Fibroblast of lung (primary cell): ENCODE measurements around the gene DNAH8. TPM values are rescaled to one million over a fixed set of nuclear protein-coding genes. Genes with fewer than 3 reads are reported as not detected.

Experiments used
- DNase-seq, 2 donors: peaks; one replicate each; pipeline versions ENCODE4 v3.0.0 to v3.0.0-alpha.2; 2010; ENCODE audit warnings: low read depth in 2 of 2
- H2AFZ ChIP-seq: 2 replicates; pipeline ENCODE4 v1.5.1; 2012; ENCODE audit warnings: low read length, control low read depth, inconsistent platforms
- H3K27ac ChIP-seq: 2 replicates; pipeline ENCODE4 v1.5.1; 2011; ENCODE audit warnings: low read length, control low read depth; ENCODE audit not compliant: insufficient read depth
- H3K27me3 ChIP-seq: 2 replicates; pipeline ENCODE4 v1.5.1; 2011; ENCODE audit warnings: mild to moderate bottlenecking, low read length; ENCODE audit not compliant: control insufficient read depth, insufficient read depth
- H3K36me3 ChIP-seq: 2 replicates; pipeline ENCODE4 v1.5.1; 2011; ENCODE audit warnings: low read length; ENCODE audit not compliant: control insufficient read depth, insufficient read depth
- H3K4me1 ChIP-seq: 2 replicates; pipeline ENCODE4 v1.5.1; 2011; ENCODE audit warnings: low read length; ENCODE audit not compliant: control insufficient read depth, insufficient read depth; ENCODE audit errors: extremely low read depth
- H3K4me2 ChIP-seq: 2 replicates; pipeline ENCODE4 v1.5.1; 2011; ENCODE audit warnings: low read length, control low read depth; ENCODE audit not compliant: insufficient read depth; ENCODE audit errors: extremely low read depth
- H3K4me3 ChIP-seq, 4 experiments: fragments of 200-600 bp in 1 of 4; sonication (generic) in 1 of 4; replicated peaks in 1 of 4; 2 replicates each; pipeline ENCODE4 v1.5.1; 2011 to 2016; ENCODE audit warnings: low read length in 4 of 4, low read depth in 3 of 4, mild to moderate bottlenecking in 3 of 4, control low read depth in 2 of 4, inconsistent platforms in 1 of 4, mixed read lengths in 1 of 4; ENCODE audit not compliant: insufficient read depth in 1 of 4; ENCODE audit errors: control extremely low read depth in 1 of 4
- H3K79me2 ChIP-seq: 2 replicates; pipeline ENCODE4 v1.5.1; 2012; ENCODE audit warnings: mild to moderate bottlenecking, low read length, inconsistent platforms; ENCODE audit not compliant: control insufficient read depth, insufficient read depth
- H3K9ac ChIP-seq: 2 replicates; pipeline ENCODE4 v1.5.1; 2011; ENCODE audit warnings: mild to moderate bottlenecking, low read length, control low read depth; ENCODE audit not compliant: insufficient read depth
- H3K9me3 ChIP-seq: 2 replicates; pipeline ENCODE4 v1.5.1; 2012; ENCODE audit warnings: low read depth, low read length; ENCODE audit not compliant: control insufficient read depth, insufficient read depth
- H4K20me1 ChIP-seq: 2 replicates; pipeline ENCODE4 v1.5.1; 2011; ENCODE audit warnings: low read length; ENCODE audit not compliant: control insufficient read depth, insufficient read depth; ENCODE audit errors: extremely low read depth
- EZH2 ChIP-seq: IDR thresholded peaks from 2 replicates; pipeline ENCODE4 v1.5.1; 2012; ENCODE audit warnings: low read length, control low read depth, mild to moderate bottlenecking; ENCODE audit errors: missing control alignments
- polyA plus RNA-seq, 2 donors: library from polyadenylated mRNA; depleted of rRNA in 1 of 2; stranded (reverse) in 1 of 2; unstranded in 1 of 2; fragments of >200 nt; gene quantifications; 2 replicates each; pipeline ENCODE4 v1.2.1, GENCODE V29; 2011 to 2012; ENCODE audit warnings: missing spikeins in 1 of 2
- total RNA-seq: library from RNA; depleted of rRNA; stranded (reverse); fragments of >200 nt; gene quantifications from 2 replicates; pipeline ENCODE4 v1.2.1, GENCODE V29; 2014
- TF ChIP-seq, protein P1 (sequence below), 2 donors: IDR thresholded peaks in 1 of 2; conservative IDR thresholded peaks in 1 of 2; 1 replicate in 1 of 2; 2 replicates in 1 of 2; pipeline ENCODE4 v1.5.1; 2011 to 2012; ENCODE audit warnings: low read length in 2 of 2, control low read depth in 1 of 2, inconsistent platforms in 1 of 2, low read depth in 1 of 2, mild to moderate bottlenecking in 1 of 2

The DNAH8 gene
- total and polyA plus RNA-seq, 2 donors (not counting 1 experiment from before 2014, with no cell fraction given) = under 0.01 TPM; not detected in 1

DNA sequence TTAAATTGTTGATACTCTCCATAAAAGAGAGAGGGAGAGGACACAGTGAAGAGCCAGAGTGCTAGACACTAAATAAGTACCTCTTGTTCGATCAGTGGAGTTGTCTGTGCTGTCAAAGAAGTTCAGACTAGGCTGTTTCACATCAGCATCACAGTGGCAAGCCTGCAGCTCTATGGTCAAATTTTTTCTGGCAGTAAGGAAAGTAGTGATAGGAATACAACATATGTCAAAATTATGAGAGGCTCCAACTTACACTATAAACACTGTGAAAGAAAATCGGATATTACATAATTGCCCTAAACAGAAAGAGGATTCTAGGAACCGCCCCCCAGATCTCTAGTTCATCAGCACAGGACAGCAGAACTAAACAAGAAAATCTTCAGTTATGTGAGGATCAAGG lies 23.1 kb downstream of the DNAH8 start:
- peak in 1 of 2 donors; percentile 6 for DNase-seq
- Histone ChIP-seq H4K20me1 (no peaks in the 10 kb centered on the region), H3K36me3 (no peaks in the 10 kb centered on the region), H3K9ac (no peak overlapping the region), H3K27ac (no peak overlapping the region), H2AFZ (no peak overlapping the region), H3K4me3 (no peak overlapping the region), H3K79me2 (no peaks in the 10 kb centered on the region), H3K9me3 (no peaks in the 10 kb centered on the region), H3K27me3 (no peaks in the 10 kb centered on the region), H3K4me1 (no peaks in the 10 kb centered on the region), H3K4me2 (no peak overlapping the region)
- TF ChIP-seq, protein P1, sequence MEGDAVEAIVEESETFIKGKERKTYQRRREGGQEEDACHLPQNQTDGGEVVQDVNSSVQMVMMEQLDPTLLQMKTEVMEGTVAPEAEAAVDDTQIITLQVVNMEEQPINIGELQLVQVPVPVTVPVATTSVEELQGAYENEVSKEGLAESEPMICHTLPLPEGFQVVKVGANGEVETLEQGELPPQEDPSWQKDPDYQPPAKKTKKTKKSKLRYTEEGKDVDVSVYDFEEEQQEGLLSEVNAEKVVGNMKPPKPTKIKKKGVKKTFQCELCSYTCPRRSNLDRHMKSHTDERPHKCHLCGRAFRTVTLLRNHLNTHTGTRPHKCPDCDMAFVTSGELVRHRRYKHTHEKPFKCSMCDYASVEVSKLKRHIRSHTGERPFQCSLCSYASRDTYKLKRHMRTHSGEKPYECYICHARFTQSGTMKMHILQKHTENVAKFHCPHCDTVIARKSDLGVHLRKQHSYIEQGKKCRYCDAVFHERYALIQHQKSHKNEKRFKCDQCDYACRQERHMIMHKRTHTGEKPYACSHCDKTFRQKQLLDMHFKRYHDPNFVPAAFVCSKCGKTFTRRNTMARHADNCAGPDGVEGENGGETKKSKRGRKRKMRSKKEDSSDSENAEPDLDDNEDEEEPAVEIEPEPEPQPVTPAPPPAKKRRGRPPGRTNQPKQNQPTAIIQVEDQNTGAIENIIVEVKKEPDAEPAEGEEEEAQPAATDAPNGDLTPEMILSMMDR (conservative IDR thresholded peaks at IDR 0.05 in 1 of 2, IDR thresholded peaks at IDR 0.05 in 1 of 2; ENCODE audit: low read depth in 1 of 2, low read length in 2 of 2) = no peak
- TF ChIP-seq EZH2 = no peak

DNA sequence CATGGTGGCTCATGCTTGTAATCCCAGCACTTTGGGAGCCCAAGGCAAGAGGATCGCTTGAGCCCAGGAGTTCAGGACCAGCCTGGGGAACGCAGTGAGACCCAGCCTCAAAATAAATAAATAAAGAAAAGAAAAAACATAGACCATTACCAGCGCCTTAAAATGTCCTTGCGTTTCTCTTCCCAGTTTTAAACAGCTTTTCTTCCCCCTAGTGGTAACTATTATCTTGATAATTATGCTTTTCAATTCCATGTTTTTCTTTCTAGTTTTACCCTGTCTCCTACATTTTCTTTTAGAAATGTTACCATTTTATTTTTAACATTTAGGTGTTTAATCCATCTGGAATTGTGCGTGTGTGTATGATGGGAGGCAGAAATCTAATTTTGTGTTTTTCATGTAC lies 24.4 kb downstream of the DNAH8 start:
- Histone ChIP-seq H3K79me2 (no peaks in the 10 kb centered on the region), H3K36me3 (no peaks in the 10 kb centered on the region), H3K27me3 (no peaks in the 10 kb centered on the region), H3K27ac (no peak overlapping the region), H3K4me2 (no peak overlapping the region), H3K4me1 (no peaks in the 10 kb centered on the region), H3K4me3 (no peak overlapping the region), H3K9me3 (no peaks in the 10 kb centered on the region), H3K9ac (no peak overlapping the region), H4K20me1 (no peaks in the 10 kb centered on the region), H2AFZ (no peak overlapping the region)
- TF ChIP-seq, protein P1 (conservative IDR thresholded peaks at IDR 0.05 in 1 of 2, IDR thresholded peaks at IDR 0.05 in 1 of 2; ENCODE audit: low read depth in 1 of 2, low read length in 2 of 2) = peak; percentile 16 to 47
- TF ChIP-seq EZH2 = no peak
- DNase-seq = peak in 1 of 2 donors; percentile 10

DNA sequence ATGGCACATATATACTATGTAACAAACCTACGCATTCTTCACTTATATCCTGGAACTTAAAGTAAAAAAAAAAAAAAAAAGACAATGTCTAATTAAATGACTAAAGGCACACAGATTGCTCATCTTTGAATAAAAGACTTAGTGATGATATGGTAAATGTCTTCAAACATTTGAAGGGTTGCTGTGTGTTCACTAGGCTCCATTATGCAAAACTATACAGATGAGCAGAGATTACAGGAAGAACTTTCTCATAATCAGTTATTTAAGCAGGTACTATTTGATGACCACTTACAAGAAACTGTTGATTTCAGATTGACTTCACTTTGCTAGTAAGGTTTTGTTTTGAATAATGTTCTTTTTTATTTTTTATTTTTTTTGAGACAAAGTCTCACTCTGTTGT lies 34.4 kb downstream of the DNAH8 start:
- no peak for DNase-seq
- no peaks in the 10 kb centered on the region for H4K20me1 ChIP-seq
- H3K27me3 ChIP-seq = no peaks in the 10 kb centered on the region
- H3K36me3 ChIP-seq = no peaks in the 10 kb centered on the region
- no peak overlapping the region for H3K4me3 ChIP-seq
- H3K9me3 ChIP-seq = no peaks in the 10 kb centered on the region
- H3K27ac ChIP-seq = no peak overlapping the region
- no peaks in the 10 kb centered on the region for H3K79me2 ChIP-seq
- no peaks in the 10 kb centered on the region for H3K4me1 ChIP-seq
- TF ChIP-seq, protein P1 (conservative IDR thresholded peaks at IDR 0.05 in 1 of 2, IDR thresholded peaks at IDR 0.05 in 1 of 2; ENCODE audit: low read depth in 1 of 2, low read length in 2 of 2) = no peak
- TF ChIP-seq EZH2 = no peak
- H3K9ac ChIP-seq = no peak overlapping the region
- no peak overlapping the region for H2AFZ ChIP-seq
- no peak overlapping the region for H3K4me2 ChIP-seq
